Ishikawa (cell line): ENCODE results near the gene HOXD8.

Experiments used
- CEBPB ChIP-seq: IDR thresholded peaks from 2 replicates; pipeline ENCODE4 v1.6.1; 2012
- CREB1 ChIP-seq: IDR thresholded peaks from 2 replicates; pipeline ENCODE4 v1.6.1; 2012; ENCODE audit warnings: low read depth
- EP300 ChIP-seq: IDR thresholded peaks from 2 replicates; pipeline ENCODE4 v1.6.1; 2012; ENCODE audit warnings: borderline replicate concordance
- NFIC ChIP-seq: IDR thresholded peaks from 2 replicates; pipeline ENCODE4 v1.6.1; 2012
- TAF1 ChIP-seq: IDR thresholded peaks from 2 replicates; pipeline ENCODE4 v1.6.1; 2012; ENCODE audit warnings: low read depth, mild to moderate bottlenecking
- TCF12 ChIP-seq: IDR thresholded peaks from 2 replicates; pipeline ENCODE4 v1.6.1; 2012; ENCODE audit warnings: low read depth
- TEAD4 ChIP-seq: IDR thresholded peaks from 2 replicates; pipeline ENCODE4 v1.6.1; 2012
- YY1 ChIP-seq: IDR thresholded peaks from 2 replicates; pipeline ENCODE4 v1.6.1; 2012; ENCODE audit warnings: low read depth
- ZBTB7A ChIP-seq: IDR thresholded peaks from 2 replicates; pipeline ENCODE4 v1.6.1; 2012; ENCODE audit warnings: low read depth

GRCh38 chr2:176163672-176164056 is 34.2 kb downstream of the HOXD8 start:
- TF ChIP-seq NFIC (no peak), EP300 (no peak), CEBPB (no peak), TAF1 (no peak), TEAD4 (no peak), TCF12 (no peak), YY1 (no peak), ZBTB7A (no peak), CREB1 (no peak)
